CD1c-positive myeloid dendritic cell (primary cell): ENCODE results near the gene HEPN1.

Experiments
- DNase-seq: peaks from one replicate; pipeline ENCODE4 v3.0.0-alpha.2; 2016; ENCODE audit errors: extremely low spot score

HEPN1 gene

DNA sequence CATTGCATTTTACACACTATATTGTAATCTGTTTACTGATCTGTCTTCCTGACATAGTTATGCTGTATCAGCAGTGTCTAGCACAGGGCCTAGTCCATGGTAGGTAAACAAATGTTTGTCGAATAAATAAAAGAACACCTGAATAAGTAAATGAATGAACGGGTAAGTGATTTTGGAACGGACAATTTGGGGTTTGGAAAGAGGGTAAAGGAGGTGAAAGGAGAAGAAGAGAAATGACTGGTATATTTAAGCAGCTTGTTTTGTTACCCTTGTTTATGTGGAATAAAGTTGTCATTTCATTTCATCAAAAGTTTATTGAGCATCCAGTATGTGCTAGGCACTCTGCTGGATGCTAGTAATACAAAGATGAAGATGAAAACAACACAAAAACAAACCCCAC is at the start of gene HEPN1:
HEPN1 (plus strand) TSS at position 301 of the 400 bp plus-strand sequence.
- no peak for DNase-seq

- DNase-seq, result no peak
Measured at GRCh38 chr11:124869331-124869730, 49.7 kb upstream of the HEPN1 start.

DNA sequence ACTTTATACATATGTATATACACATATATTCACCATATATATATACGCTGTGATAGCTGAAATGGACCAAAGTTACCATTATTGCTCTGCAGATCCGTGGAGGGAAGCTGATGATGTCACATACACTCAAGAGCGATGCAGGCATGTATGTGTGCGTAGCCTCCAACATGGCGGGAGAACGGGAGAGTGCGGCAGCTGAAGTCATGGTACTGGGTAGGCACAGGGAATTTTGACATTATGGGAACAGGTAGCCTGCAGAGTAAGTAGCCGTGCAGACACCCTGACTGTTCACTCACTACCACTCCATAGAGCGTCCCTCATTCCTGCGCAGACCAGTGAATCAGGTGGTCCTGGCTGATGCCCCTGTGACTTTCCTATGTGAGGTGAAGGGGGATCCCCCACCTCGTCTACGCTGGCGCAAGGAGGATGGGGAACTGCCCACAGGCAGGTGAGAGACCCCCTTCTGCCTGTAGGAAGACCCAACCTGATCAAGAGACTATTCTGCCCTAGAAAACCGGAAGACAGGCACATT is 49.1 kb upstream of the HEPN1 start:
- no peak for DNase-seq

DNA sequence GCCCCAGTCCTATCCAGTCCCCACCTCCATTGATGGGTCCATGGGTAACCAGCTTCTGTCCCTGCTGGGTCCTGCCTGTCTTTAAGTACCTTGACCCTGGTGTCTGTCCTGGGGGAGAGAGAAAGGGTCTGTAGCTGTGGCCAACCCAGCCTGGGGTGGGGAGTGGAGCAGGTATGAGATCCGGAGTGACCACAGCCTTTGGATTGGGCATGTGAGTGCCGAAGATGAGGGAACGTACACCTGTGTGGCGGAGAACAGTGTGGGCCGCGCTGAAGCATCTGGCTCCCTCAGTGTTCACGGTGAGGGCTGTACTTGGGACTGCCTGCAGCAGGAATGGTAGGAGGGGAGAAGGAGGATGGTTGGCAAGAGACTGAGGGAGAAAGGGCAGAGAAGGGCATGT is 48.6 kb upstream of the HEPN1 start:
- DNase-seq, result no peak

DNA sequence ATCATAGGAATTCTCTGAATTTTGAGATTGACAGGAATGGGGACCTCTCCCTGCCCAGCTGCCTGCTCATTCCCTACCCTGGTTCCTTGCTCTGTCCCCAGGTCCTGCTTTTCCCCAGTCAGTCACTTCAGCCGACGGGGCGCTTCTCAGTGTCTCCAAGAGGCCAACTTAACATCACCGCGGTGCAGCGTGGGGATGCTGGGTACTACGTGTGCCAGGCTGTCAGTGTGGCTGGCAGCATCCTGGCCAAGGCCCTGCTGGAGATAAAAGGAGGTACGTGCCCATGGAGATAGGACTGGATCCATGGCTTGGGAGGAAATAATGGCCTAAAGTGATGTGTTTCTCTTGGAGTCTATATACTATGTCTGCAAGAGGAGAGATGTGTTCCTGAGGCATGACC is 46.8 kb upstream of the HEPN1 start:
- no peak for DNase-seq

DNA sequence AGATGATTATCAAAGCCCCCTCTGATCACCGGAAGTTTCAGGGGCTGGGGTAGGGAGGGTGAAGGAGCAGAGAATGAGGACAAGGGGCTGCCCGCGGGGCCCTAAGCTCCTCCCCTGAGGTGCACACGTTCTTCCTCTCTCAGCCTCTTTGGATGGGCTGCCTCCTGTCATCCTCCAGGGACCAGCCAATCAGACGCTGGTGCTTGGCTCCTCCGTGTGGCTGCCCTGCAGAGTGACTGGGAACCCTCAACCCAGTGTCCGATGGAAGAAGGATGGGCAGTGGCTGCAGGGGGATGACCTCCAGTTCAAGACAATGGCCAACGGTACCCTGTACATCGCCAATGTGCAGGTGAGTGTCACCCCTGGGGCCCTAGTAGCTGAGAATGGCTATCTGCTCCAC is 46.3 kb upstream of the HEPN1 start:
- no peak for DNase-seq

DNA sequence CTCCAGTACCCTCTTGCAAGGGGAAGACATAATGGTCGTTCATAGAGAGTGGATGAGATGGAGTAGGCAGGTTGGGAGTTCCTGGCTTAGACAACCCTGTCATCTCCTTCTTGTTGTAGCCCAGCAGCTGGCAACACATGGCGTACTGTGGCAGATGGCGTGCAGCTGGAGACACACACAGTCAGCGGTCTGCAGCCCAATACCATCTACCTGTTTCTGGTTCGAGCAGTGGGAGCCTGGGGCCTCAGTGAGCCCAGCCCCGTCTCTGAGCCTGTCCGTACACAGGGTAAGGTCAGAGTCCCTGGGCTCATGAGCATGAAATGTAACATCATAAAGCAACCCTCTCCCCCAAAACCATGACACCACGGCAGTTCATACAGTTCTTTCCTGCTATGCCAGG is 45.1 kb upstream of the HEPN1 start:
- no peak for DNase-seq

DNA sequence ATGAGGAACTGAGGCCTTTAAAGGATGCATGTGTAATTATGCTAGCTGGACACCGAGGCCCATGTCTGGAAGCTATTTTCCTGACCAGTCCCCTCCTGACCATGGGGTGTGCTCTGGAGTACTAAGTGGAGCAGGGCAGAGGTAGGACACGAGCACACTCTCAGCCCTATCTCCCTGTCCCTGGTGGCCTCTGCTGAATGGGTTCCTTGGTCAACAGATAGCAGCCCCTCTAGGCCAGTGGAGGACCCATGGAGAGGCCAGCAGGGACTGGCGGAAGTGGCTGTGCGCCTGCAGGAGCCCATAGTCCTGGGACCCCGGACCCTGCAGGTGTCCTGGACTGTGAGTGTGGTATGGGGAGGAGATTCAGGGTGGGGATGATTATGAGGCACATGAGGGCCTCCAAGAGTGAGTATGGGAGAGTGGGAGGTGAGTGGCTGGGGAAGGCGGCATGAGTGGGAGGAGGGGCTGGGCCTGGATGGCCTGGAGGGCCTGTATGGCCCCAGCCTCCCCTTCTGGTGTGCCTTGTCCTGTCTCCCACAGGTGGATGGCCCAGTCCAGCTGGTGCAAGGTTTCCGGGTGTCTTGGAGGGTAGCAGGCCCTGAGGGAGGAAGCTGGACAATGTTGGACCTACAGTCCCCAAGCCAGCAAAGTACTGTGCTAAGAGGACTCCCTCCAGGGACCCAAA is 44.3 kb upstream of the HEPN1 start:
- no peak for DNase-seq

DNA sequence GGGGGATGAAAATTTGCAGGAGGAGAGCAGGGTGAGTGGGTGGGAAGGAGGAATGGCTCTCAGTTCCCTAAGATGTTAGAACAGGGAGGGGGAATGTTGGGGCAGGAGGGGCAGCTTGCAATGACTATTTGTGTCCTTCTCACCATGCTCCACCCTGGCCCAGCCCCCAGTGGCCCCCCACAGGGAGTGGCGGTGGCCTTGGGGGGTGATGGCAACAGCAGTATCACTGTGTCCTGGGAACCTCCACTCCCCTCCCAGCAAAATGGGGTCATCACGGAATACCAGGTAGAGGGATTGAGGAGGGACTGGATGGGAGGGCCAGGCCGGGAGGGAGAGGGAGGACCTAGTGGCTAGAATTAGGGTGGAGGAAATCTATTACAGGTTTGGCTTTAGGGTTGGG is 43.6 kb upstream of the HEPN1 start:
- DNase-seq, result no peak

DNA sequence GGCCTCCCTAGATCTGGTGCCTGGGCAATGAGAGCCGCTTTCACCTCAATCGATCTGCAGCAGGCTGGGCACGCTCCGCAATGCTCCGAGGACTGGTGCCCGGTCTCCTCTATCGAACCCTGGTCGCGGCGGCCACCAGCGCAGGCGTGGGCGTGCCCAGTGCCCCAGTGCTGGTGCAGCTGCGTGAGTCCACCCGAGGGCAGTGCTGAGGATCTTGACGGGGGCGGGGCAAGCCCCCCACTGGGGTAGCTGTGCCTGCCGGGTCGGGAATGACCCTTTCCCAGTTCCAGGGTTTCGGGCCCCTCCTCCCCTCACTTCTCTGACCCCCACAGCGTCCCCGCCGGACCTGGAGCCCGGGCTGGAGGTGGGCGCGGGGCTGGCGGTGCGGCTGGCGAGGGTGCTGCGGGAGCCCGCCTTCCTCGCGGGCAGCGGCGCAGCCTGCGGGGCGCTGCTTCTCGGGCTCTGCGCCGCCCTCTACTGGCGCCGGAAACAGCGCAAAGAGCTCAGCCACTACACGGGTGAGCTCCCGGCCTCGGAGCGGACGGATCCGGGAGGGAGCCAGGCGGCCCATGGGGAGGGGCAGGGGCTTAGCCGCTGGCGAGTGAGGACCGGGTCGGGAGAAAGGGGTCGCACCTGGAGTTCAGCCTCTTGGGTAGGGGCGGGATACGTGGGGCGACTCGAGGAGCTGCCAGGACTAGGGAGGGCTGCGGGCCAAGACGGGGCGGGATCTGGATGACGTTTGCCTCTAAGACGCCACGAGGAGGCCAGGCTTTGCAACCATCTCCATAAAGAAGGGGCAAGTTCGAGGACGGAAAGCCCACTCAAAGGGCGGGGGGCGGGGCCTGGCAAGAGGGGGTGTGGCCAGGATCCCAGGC is 42.9 kb upstream of the HEPN1 start:
- peak; percentile 85 for DNase-seq

DNA sequence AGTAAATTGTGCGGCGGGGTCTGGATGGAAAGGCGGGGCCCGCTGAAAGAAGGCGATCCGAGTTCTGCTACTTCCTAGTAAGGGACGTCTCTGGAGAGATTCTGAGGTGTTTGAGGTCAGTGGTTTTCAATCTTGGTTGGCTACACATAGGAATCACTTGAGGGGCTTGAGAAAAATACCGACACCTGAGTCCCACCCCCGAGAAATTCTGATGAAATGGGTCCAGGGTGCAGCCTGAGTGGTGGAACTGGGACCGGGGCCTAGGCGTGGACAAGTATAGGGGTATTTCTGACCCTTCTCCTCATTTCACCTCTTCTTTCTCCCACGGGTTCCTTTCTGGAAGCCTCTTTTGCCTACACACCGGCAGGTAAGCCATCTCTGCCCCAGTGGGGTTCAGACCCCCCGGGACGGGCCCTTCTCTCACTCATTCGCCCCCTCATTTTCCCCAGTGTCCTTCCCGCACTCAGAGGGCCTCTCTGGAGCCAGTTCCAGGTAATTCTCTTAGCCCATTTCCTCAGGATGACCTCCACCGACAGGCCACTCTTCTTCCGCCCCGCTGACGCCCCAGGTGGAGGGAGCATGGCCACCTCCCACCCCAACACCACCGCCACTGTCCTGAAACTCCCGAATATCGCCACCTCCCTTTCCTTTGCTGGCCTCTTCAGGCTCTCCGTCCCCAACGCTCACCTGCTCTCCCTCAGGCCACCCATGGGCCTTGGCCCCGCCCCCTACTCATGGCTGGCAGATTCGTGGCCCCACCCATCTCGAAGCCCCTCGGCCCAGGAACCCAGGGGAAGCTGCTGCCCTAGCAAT is 42.0 kb upstream of the HEPN1 start:
- DNase-seq, result no peak

DNA sequence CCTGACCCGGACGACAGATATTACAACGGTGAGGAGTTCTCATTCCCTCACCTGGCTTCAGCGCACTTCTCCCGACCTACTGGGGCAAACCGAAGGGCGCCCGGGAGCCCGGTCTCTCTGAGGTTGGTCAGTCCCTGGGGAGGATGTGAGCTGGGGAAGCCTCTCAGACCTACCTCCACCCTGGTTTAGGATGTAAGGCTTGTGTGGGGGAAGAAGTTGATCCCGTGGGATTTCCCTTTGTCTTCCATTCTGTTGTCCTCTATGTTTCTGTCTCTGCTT is 41.5 kb upstream of the HEPN1 start:
- DNase-seq, result no peak

GRCh38 chr11:124877910-124878758 is 40.9 kb upstream of the HEPN1 start:
- no peak for DNase-seq

DNA sequence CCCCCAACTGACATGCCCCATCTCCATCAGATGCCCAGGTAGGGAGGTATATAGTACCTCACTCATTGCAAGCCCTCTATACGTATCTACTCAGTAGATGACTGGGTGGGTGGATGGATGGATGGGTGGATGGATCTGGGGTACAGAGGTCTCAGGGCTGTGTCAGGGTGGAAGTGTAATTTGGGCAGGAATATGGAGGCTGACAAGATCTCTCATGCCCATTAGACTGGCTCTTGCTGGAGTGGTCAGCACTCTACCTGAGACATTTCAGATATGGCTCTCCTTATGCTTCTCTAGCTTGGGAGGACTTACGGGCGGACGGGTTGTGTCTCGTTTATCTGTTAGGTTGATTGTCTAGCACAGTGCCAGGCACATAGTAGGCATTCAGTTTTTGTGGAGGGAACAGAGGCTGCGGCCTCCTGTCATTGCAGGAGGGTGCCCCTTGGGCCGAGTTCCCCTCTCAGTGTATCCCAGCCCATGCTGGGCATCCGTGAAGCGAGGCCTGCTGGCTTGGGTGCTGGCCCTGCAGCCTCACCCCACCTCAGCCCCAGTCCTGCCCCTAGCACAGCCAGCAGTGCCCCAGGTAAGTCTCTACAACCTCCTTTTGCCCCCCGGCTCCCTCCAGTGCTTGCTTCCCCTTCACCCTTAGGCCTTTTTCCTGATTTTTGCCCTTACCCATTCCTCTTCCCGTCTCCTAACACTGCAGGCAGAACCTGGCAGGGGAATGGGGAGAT is 40.1 kb upstream of the HEPN1 start:
- DNase-seq, result no peak

DNA sequence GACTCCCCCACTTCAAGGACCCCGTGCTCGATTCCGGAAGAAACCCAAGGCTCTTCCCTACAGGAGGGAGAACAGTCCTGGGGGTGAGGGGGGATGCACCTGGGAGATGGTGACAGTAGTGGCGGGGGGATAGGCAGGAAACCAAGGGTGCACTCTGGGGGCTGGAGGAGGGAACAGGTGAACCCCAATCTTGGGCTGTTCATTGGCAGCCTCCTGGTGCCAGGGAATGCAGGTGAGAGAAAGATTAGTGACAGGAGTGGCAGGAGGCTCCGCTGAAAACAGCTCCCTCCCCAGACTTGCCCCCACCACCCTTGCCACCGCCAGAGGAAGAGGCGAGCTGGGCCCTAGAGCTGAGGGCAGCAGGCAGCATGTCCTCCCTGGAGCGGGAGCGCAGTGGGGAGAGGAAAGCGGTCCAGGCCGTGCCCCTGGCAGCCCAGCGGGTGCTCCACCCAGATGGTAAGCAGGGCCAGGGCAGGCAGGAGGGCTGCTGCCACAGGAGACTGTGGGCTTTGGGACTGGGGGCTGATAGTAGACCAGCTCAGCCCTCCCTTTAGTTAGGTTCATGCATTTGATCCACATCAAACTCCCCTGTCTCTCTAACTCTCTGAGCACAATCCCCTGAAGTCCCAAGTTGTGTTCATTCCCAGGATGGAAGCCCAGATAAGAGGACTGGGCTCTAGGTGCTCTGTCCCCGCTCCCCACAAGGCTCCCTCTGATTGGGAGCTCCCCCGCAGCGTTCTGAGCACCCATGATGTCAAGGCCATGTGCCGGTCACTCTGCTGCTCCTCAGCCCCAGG is 39.4 kb upstream of the HEPN1 start:
- no peak for DNase-seq

DNA sequence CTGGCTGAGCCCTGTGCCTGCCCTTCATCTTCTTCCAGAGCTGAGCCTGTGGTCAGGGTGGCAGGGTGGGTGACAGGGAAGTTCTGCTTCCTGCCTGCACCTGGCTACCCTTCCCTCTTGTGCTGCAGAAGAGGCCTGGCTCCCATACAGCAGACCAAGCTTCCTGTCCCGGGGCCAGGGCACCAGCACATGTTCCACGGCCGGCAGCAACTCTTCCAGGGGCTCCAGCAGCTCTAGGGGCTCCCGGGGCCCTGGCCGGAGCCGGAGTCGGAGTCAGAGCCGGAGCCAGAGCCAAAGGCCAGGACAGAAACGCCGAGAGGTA is 38.8 kb upstream of the HEPN1 start:
- no peak for DNase-seq

DNA sequence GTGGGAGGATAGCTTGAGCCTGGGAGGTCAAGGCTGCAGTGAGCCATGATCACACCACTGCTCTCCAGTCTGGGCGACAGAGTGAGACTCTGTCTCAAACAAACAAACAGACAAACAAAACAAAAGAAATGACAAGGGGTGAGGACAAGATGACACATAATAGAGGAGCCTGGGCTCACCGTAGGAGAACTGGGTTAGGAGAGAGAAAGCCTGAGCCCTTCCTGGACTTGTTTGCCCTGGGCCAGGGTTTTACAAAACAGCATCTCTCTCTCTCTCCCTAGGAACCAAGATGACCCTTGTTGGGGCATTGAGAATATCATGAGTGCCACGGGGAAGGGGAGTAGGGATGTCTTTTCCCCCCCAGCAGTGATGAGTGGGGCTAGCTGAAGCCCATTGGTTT is 38.1 kb upstream of the HEPN1 start:
- no peak for DNase-seq

DNA sequence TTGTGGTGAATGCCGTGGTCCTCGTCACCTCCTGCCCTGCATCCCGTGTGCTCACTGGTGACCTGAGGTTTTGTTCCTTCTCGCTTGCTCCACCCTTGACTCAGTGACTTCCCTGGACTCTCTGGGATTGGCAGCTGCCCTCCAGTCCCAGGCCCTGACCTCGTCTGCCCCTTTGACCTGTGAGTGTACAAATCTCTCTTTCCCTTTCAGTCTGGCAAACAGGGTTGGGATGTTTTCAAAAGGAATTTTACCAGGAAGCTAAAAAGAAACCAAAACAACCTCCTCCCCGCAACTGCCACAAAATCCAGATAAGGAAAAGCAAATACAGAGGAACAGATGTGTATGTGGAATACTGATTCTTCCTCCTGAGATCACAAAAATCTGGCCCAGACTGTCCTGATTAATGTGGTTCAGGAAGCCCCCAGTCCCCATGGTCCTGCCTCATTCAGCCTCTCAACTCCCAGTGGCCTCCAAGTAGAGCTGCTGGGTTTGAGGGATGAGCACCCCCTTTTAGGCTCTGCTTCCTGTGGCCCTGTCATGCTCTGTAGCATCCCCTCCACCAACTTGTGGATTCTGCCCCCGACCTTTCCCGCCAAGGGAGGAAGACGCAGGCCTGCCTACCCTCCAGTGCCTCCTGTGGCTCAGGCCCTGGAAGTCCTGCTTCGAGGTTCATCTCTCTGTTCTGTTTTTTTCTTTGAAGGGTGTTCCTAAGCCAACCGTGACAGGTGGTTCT is 36.5 kb upstream of the HEPN1 start:
- no peak for DNase-seq

GRCh38 chr11:124884340-124884739 is 34.7 kb upstream of the HEPN1 start:
- no peak for DNase-seq
